ENCODE measurements around the gene SETD7.

DNA sequence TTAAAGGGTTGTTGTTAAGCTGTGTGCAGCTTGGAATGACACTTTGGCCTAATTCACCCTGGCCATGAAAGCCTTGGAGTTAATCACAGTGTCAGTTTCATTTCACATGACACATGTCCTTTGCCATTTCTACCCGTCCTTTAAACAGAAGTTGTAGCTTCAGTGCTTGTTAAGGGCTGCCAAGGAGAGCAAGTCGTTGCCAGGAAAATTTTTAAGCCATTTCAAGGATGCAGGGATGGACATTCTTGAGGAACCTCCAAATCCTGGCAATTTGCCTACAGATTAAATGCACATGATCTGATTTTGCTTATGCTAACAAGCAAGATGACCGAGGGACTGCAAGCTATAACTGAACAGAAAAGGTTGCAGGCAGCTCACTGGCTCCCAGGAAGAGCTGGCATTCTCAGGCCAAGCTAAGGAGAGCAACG lies 40.5 kb downstream of the SETD7 start:
- no peak for TF ChIP-seq CSDC2 (CRISPR knock-in tag; IDR thresholded peaks at IDR 0.05)
- TF ChIP-seq, protein P1, sequence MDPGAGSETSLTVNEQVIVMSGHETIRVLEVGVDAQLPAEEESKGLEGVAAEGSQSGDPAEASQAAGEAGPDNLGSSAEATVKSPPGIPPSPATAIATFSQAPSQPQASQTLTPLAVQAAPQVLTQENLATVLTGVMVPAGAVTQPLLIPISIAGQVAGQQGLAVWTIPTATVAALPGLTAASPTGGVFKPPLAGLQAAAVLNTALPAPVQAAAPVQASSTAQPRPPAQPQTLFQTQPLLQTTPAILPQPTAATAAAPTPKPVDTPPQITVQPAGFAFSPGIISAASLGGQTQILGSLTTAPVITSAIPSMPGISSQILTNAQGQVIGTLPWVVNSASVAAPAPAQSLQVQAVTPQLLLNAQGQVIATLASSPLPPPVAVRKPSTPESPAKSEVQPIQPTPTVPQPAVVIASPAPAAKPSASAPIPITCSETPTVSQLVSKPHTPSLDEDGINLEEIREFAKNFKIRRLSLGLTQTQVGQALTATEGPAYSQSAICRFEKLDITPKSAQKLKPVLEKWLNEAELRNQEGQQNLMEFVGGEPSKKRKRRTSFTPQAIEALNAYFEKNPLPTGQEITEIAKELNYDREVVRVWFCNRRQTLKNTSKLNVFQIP (CRISPR knock-in tag; IDR thresholded peaks at IDR 0.05; ENCODE audit: borderline replicate concordance, low read depth): no peak
- TF ChIP-seq, protein P2, sequence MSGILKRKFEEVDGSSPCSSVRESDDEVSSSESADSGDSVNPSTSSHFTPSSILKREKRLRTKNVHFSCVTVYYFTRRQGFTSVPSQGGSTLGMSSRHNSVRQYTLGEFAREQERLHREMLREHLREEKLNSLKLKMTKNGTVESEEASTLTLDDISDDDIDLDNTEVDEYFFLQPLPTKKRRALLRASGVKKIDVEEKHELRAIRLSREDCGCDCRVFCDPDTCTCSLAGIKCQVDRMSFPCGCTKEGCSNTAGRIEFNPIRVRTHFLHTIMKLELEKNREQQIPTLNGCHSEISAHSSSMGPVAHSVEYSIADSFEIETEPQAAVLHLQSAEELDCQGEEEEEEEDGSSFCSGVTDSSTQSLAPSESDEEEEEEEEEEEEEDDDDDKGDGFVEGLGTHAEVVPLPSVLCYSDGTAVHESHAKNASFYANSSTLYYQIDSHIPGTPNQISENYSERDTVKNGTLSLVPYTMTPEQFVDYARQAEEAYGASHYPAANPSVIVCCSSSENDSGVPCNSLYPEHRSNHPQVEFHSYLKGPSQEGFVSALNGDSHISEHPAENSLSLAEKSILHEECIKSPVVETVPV (CRISPR knock-in tag; IDR thresholded peaks at IDR 0.05): no peak
- no peak for TF ChIP-seq SNAI2 (CRISPR knock-in tag; IDR thresholded peaks at IDR 0.05)
